GM12878 (cell line): ENCODE results near the gene HSBP1L1. TPM values are rescaled to one million over a fixed set of nuclear protein-coding genes. Genes with fewer than 3 reads are reported as not detected.

ENCODE experiments used
- ATAC-seq: fragments of 200-7000 bp; cut with Tn5 transposase; 3 replicates; pipeline ENCODE4 v1.9.1; 2020; ENCODE audit warnings: mild to moderate bottlenecking, moderate library complexity
- BruUV-seq: library from RNA; stranded (reverse); fragments of 400-500 nt; replicated peaks from 2 replicates; lab custom pipeline; 2021; lab: Mats Ljungman, UMichigan
- CTCF ChIA-PET: fragments of 300-600 bp; sonication (Branson Sonifier 250); formaldehyde crosslinking; extraction: SDS; loops from one replicate; lab custom pipeline; 2021; ENCODE audit warnings: inconsistent platforms; lab: Yijun Ruan, JAX
- POLR2A ChIA-PET: fragments of 350-600 bp; formaldehyde crosslinking; extraction: SDS; loops from one replicate; lab custom pipeline; 2021; ENCODE audit warnings: inconsistent platforms; lab: Charles Lee
- RAD21 ChIA-PET: fragments of 300-600 bp; sonication (Branson Sonifier 250); formaldehyde crosslinking; loops from one replicate; lab custom pipeline; 2023; ENCODE audit warnings: antibody characterized with exemption; ENCODE audit not compliant: unreplicated experiment; lab: Charles Lee
- SMC1A ChIA-PET: fragments of 300-600 bp; sonication (Branson Sonifier 250); formaldehyde crosslinking; loops from one replicate; lab custom pipeline; 2023; ENCODE audit not compliant: unreplicated experiment, uncharacterized antibody; lab: Charles Lee
- DNase-seq: peaks from one replicate; pipeline ENCODE4 v3.0.0-alpha.2; 2011; ENCODE audit warnings: low read depth, low spot score
- FAIRE-seq: peaks from 3 replicates; lab custom pipeline; 2011; peaks lifted over from hg19 to GRCh38; lab: Jason Lieb, UNC
- H2AFZ ChIP-seq: 2 replicates; pipeline ENCODE4 v1.6.0; 2011; ENCODE audit warnings: low read depth, low read length, control low read depth; ENCODE audit not compliant: control insufficient read depth
- H3K27ac ChIP-seq: 2 replicates; pipeline ENCODE4 v1.5.1; 2011; ENCODE audit warnings: control low read depth; ENCODE audit not compliant: control insufficient read depth, insufficient read depth
- H3K27me3 ChIP-seq, 2 experiments: replicated peaks in 1 of 2; 2 replicates each; pipeline versions ENCODE4 v1.6.0 to v1.6.1; 2011; ENCODE audit warnings: low read length in 1 of 2; ENCODE audit not compliant: control insufficient read depth in 2 of 2, insufficient read depth in 2 of 2
- H3K36me3 ChIP-seq, 2 experiments: 2 replicates each; pipeline ENCODE4 v1.5.1; 2011; ENCODE audit warnings: low read length in 1 of 2; ENCODE audit not compliant: control insufficient read depth in 2 of 2, insufficient read depth in 2 of 2
- H3K4me1 ChIP-seq: 2 replicates; pipeline ENCODE4 v1.6.1; 2011; ENCODE audit warnings: mild to moderate bottlenecking, low read length, moderate library complexity, mixed read lengths; ENCODE audit not compliant: control insufficient read depth, insufficient read depth
- H3K4me2 ChIP-seq: 2 replicates; pipeline ENCODE4 v1.6.0; 2011; ENCODE audit warnings: control low read depth; ENCODE audit not compliant: control insufficient read depth, insufficient read depth
- H3K4me3 ChIP-seq: fragments of 200-600 bp; sonication (generic); 2 replicates; pipeline ENCODE4 v1.5.1; 2016
- H3K79me2 ChIP-seq: 2 replicates; pipeline ENCODE4 v1.6.0; 2011; ENCODE audit warnings: low read length; ENCODE audit not compliant: control insufficient read depth, insufficient read depth
- H3K9ac ChIP-seq: 2 replicates; pipeline ENCODE4 v1.8.0; 2011; ENCODE audit warnings: low read length, control low read depth, mixed read lengths; ENCODE audit not compliant: control insufficient read depth, insufficient read depth
- H3K9me3 ChIP-seq: replicated peaks from 3 replicates; pipeline ENCODE4 v1.5.1; 2011; ENCODE audit warnings: mild to moderate bottlenecking, low read length; ENCODE audit not compliant: control insufficient read depth, insufficient read depth
- H4K20me1 ChIP-seq: 2 replicates; pipeline ENCODE4 v1.6.0; 2011; ENCODE audit not compliant: control insufficient read depth, insufficient read depth
- CEBPB ChIP-seq, 2 experiments: fragments of 150-350 bp in 1 of 2; IDR thresholded peaks; 2 replicates each; pipeline ENCODE4 v1.6.1; 2012 to 2014; ENCODE audit warnings: low read depth in 2 of 2, low read length in 2 of 2, borderline replicate concordance in 1 of 2, inconsistent platforms in 1 of 2
- RAD51 ChIP-seq: fragments of 450-650 bp; IDR thresholded peaks from 2 replicates; pipeline ENCODE4 v1.6.1; 2016; ENCODE audit warnings: moderate library complexity, mild to moderate bottlenecking, inconsistent platforms
- ZNF622 ChIP-seq: fragments of 450-650 bp; IDR thresholded peaks from 2 replicates; pipeline ENCODE4 v1.6.1; 2017; ENCODE audit warnings: mild to moderate bottlenecking, inconsistent platforms
- WGBS: methylation state at CpG from one replicate; pipeline ENCODE4 v1.1.6; 2016; ENCODE audit warnings: low lambda C conversion rate; ENCODE audit not compliant: insufficient replicate concordance, insufficient coverage; ENCODE audit errors: missing lambda C conversion rate; 5-methylcytosine and 5-hydroxymethylcytosine counted together
- in situ Hi-C: fragments of 300-500 bp; cut with MboI; formaldehyde crosslinking; loops from 9 replicates; pipeline ENCODE4 v1.14.3; 2018; ENCODE audit warnings: mixed read lengths
- intact Hi-C: fragments of 100-400 bp; cut with micrococcal nuclease; formaldehyde crosslinking; loops from one replicate; pipeline ENCODE4 v1.14.2; 2022; ENCODE audit not compliant: unreplicated experiment
- polyA plus RNA-seq, 11 experiments: library from polyadenylated mRNA; depleted of rRNA in 4 of 11; unstranded in 6 of 11; stranded (reverse) in 5 of 11; fragments of >200 nt; fragmentation: Nextera tagmentation in 4 of 11; fragmentation: Illumina TruSeq in 1 of 11; extraction: Ambion mirVana in 4 of 11; extraction: Trizol in 1 of 11; gene quantifications; 1 replicate in 1 of 11; 2 replicates in 10 of 11; pipeline versions ENCODE4 v1.2.1 to v1.2.3, GENCODE V29; 2011 to 2016; ENCODE audit warnings: inconsistent platforms in 2 of 11, missing spikeins in 2 of 11, low read depth in 1 of 11
- total RNA-seq, 4 experiments: library from RNA; depleted of rRNA in 3 of 4; stranded (reverse); fragments of >200 nt in 3 of 4; fragmentation: Illumina TruSeq in 1 of 4; extraction: Trizol in 1 of 4; gene quantifications; 2 replicates each; pipeline versions ENCODE4 v1.2.1 to v1.2.3, GENCODE V29; 2013 to 2021
- TF ChIP-seq, protein P1 (sequence below): fragments of 450-650 bp; IDR thresholded peaks from 2 replicates; pipeline ENCODE4 v1.6.1; 2017; ENCODE audit warnings: mild to moderate bottlenecking

HSBP1L1 gene
- total and polyA plus RNA-seq, 10 of the 15 experiments (the other 5 are each of a cell fraction or from before 2014, with no cell fraction given): 0.97 to 14.0 (median 6.9) TPM; not detected in 1

- FAIRE-seq (no peak), DNase-seq (no peak), ATAC-seq (no peak)
- Histone ChIP-seq H3K79me2 (peaks cover 90% of the 10 kb centered on the region), H3K27me3 (no peaks in the 10 kb centered on the region), H4K20me1 (peaks cover 11% of the 10 kb centered on the region; the same call in 1 of the 2 replicates), H3K9me3 (no peaks in the 10 kb centered on the region), H3K9ac (no peak overlapping the region), H3K4me3 (0 out of 2 replicates have a peak overlapping the region, but pooled peaks have one; percentile 18), H3K27ac (no peak overlapping the region), H3K4me1 (no peaks in the 10 kb centered on the region; the same call in 1 of the 2 replicates), H3K36me3 (peaks cover 2 to 16% of the 10 kb centered on the region in 2 experiments; a peak in 3 of 4 replicates), H2AFZ (no peak overlapping the region), H3K4me2 (no peak overlapping the region)
- no peak for TF ChIP-seq ZNF622
- TF ChIP-seq, protein P1, sequence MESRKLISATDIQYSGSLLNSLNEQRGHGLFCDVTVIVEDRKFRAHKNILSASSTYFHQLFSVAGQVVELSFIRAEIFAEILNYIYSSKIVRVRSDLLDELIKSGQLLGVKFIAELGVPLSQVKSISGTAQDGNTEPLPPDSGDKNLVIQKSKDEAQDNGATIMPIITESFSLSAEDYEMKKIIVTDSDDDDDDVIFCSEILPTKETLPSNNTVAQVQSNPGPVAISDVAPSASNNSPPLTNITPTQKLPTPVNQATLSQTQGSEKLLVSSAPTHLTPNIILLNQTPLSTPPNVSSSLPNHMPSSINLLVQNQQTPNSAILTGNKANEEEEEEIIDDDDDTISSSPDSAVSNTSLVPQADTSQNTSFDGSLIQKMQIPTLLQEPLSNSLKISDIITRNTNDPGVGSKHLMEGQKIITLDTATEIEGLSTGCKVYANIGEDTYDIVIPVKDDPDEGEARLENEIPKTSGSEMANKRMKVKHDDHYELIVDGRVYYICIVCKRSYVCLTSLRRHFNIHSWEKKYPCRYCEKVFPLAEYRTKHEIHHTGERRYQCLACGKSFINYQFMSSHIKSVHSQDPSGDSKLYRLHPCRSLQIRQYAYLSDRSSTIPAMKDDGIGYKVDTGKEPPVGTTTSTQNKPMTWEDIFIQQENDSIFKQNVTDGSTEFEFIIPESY: no peak
- TF ChIP-seq RAD51: peak; percentile 18; the same call in 1 of the 2 replicates
- TF ChIP-seq CEBPB (IDR thresholded peaks at IDR 0.05; ENCODE audit: borderline replicate concordance in 1 of 2, low read depth in 2 of 2, low read length in 2 of 2): no peak
- CTCF ChIA-PET: interaction anchor here (0.8 to 2.4 kb wide), 7 partner anchors 15 to 51 kb away, joined by 3 to 7 read pairs (median 5); partner anchors contain the start of gene RBFA
- in situ Hi-C loops: no loop called here
- intact Hi-C loops: loop anchor here (10.0 kb wide), 1 partner anchor 188 kb away; the partner anchor contains the start of gene KCNG2
- RAD21 ChIA-PET: no interaction called here
- SMC1A ChIA-PET: interaction anchor here (0.9 to 1.2 kb wide), 3 partner anchors 9 to 37 kb away, joined by 3 read pairs; no protein-coding TSS in a partner anchor
- POLR2A ChIA-PET: interaction anchor here (1.3 kb wide), 1 partner anchor 20 kb away, joined by 4 read pairs; no protein-coding TSS in a partner anchor
- no TSS peak for BruUV-seq
- 96% methylated on average over 4 of the region's 4 CpGs for WGBS
Observed at GRCh38 chr18:79983253-79983652, 18.8 kb downstream of the HSBP1L1 start.
